HG03442 (cell line): Measurements from ENCODE around the gene TADA2B.

ENCODE experiments used
- ATAC-seq: cut with Tn5 transposase; IDR thresholded peaks from one replicate; pipeline ENCODE4 v1.9.1; 2021; ENCODE audit warnings: mild to moderate bottlenecking, moderate library complexity; ENCODE audit not compliant: unreplicated experiment

The TADA2B gene

GRCh38 chr4:7055111-7055989, 12.2 kb downstream of the TADA2B start:
- no peak for ATAC-seq

- ATAC-seq = no peak
Measured at GRCh38 chr4:7055990-7056325, 12.8 kb downstream of the TADA2B start.

- peak; percentile 9 for ATAC-seq
Measured at GRCh38 chr4:7058792-7059191, 15.6 kb downstream of the TADA2B start.

GRCh38 chr4:7059662-7060061, 16.5 kb downstream of the TADA2B start:
- ATAC-seq = no peak

- no peak for ATAC-seq
Measured at GRCh38 chr4:7060346-7061150, 17.4 kb downstream of the TADA2B start.

- no peak for ATAC-seq
Measured at GRCh38 chr4:7061815-7062214, 18.6 kb downstream of the TADA2B start.

- no peak for ATAC-seq
Measured at GRCh38 chr4:7062816-7063215, 19.6 kb downstream of the TADA2B start.

GRCh38 chr4:7063362-7063761, 20.2 kb downstream of the TADA2B start:
- ATAC-seq = no peak

- ATAC-seq = no peak
Measured at GRCh38 chr4:7066006-7066405, 22.8 kb downstream of the TADA2B start.

GRCh38 chr4:7066493-7066892, 23.3 kb downstream of the TADA2B start:
- no peak for ATAC-seq

GRCh38 chr4:7067126-7067451, 23.9 kb downstream of the TADA2B start:
- ATAC-seq = no peak

GRCh38 chr4:7067452-7068278, 24.5 kb downstream of the TADA2B start, which contains the start of gene GRPEL1:
TSS of gene GRPEL1 (minus strand) at chr4:7068064. CDS start at chr4:7068032, 32 bp downstream.
- peak; percentile 89 for ATAC-seq

GRCh38 chr4:7068279-7068842, 25.2 kb downstream of the TADA2B start:
- peak; percentile 12 for ATAC-seq

- ATAC-seq = no peak
Measured at GRCh38 chr4:7068883-7069282, 25.7 kb downstream of the TADA2B start.

- no peak for ATAC-seq
Measured at GRCh38 chr4:7070729-7071511, 27.7 kb downstream of the TADA2B start.

- ATAC-seq = no peak
Measured at GRCh38 chr4:7073059-7073458, 29.9 kb downstream of the TADA2B start.

- ATAC-seq = no peak
Measured at GRCh38 chr4:7073526-7074390, 30.6 kb downstream of the TADA2B start.

GRCh38 chr4:7074426-7074825, 31.3 kb downstream of the TADA2B start:
- ATAC-seq = no peak
